HUES48 (cell line): ENCODE measurements around the gene IGF2R.
"Not testable (repeated sequence)": the region's sequence is repeated elsewhere in the genome, so short reads cannot be mapped to it uniquely, and the experiment has no call there.

Source experiments
- H3K27ac ChIP-seq: one replicate; pipeline ENCODE4 v1.7.0; 2013; ENCODE audit warnings: low read depth, low read length, inconsistent platforms
- H3K27me3 ChIP-seq: 2 replicates; pipeline ENCODE4 v1.6.1; 2013; ENCODE audit warnings: mild to moderate bottlenecking, low read length; ENCODE audit not compliant: control insufficient read depth, insufficient read depth
- H3K36me3 ChIP-seq: 2 replicates; pipeline ENCODE4 v1.6.1; 2013; ENCODE audit warnings: low read length; ENCODE audit not compliant: control insufficient read depth, insufficient read depth
- H3K4me1 ChIP-seq: 2 replicates; pipeline ENCODE4 v1.6.1; 2013; ENCODE audit warnings: mild to moderate bottlenecking, low read length; ENCODE audit not compliant: control insufficient read depth, insufficient read depth
- H3K4me3 ChIP-seq: 2 replicates; pipeline ENCODE4 v1.5.1; 2013; ENCODE audit warnings: mild to moderate bottlenecking, low read depth, low read length
- H3K9ac ChIP-seq: 2 replicates; pipeline ENCODE4 v1.6.1; 2013; ENCODE audit warnings: mild to moderate bottlenecking, low read depth, low read length, moderate library complexity
- H3K9me3 ChIP-seq: 2 replicates; pipeline ENCODE4 v1.6.1; 2013; ENCODE audit warnings: low read length; ENCODE audit not compliant: control insufficient read depth, insufficient read depth

Gene IGF2R

GRCh38 chr6:160089534-160089897 lies 120.6 kb downstream of the IGF2R start:
- H3K27ac ChIP-seq, result no peak overlapping the region
- H3K9me3 ChIP-seq, result no peaks in the 10 kb centered on the region
- H3K4me1 ChIP-seq, result no peaks in the 10 kb centered on the region
- no peaks in the 10 kb centered on the region for H3K27me3 ChIP-seq
- H3K4me3 ChIP-seq, result no peak overlapping the region
- no peak overlapping the region for H3K9ac ChIP-seq
- peaks cover 93% of the 10 kb centered on the region for H3K36me3 ChIP-seq

GRCh38 chr6:160090442-160091239 lies 121.8 kb downstream of the IGF2R start:
- peaks cover 86% of the 10 kb centered on the region for H3K36me3 ChIP-seq
- H3K27ac ChIP-seq, H3K9ac ChIP-seq, H3K4me1 ChIP-seq, H3K9me3 ChIP-seq, H3K27me3 ChIP-seq, H3K4me3 ChIP-seq: not testable (repeated sequence)

- peaks cover 85% of the 10 kb centered on the region for H3K36me3 ChIP-seq
- H3K4me3 ChIP-seq, H3K4me1 ChIP-seq, H3K9me3 ChIP-seq, H3K27me3 ChIP-seq, H3K9ac ChIP-seq, H3K27ac ChIP-seq: not testable (repeated sequence)
These were observed 123.3 kb downstream of the IGF2R start for GRCh38 chr6:160092176-160092575.

GRCh38 chr6:160092602-160093001 lies 123.7 kb downstream of the IGF2R start:
- no peaks in the 10 kb centered on the region for H3K27me3 ChIP-seq
- H3K36me3 ChIP-seq, result peaks cover 86% of the 10 kb centered on the region
- H3K9ac ChIP-seq, result no peak overlapping the region
- H3K4me1 ChIP-seq, result no peaks in the 10 kb centered on the region
- H3K9me3 ChIP-seq, result no peaks in the 10 kb centered on the region
- H3K4me3 ChIP-seq, result no peak overlapping the region
- H3K27ac ChIP-seq, result no peak overlapping the region

- Histone ChIP-seq H3K4me1 (no peaks in the 10 kb centered on the region), H3K27ac (no peak overlapping the region), H3K9me3 (no peaks in the 10 kb centered on the region), H3K36me3 (peaks cover 86% of the 10 kb centered on the region), H3K27me3 (no peaks in the 10 kb centered on the region), H3K4me3 (no peak overlapping the region), H3K9ac (no peak overlapping the region)
These were observed 124.2 kb downstream of the IGF2R start for GRCh38 chr6:160093061-160093460.

GRCh38 chr6:160093946-160094345 lies 125.1 kb downstream of the IGF2R start:
- no peaks in the 10 kb centered on the region for H3K27me3 ChIP-seq
- no peaks in the 10 kb centered on the region for H3K4me1 ChIP-seq
- no peak overlapping the region for H3K9ac ChIP-seq
- no peaks in the 10 kb centered on the region for H3K9me3 ChIP-seq
- H3K4me3 ChIP-seq, result no peak overlapping the region
- peaks cover 80% of the 10 kb centered on the region for H3K36me3 ChIP-seq
- no peak overlapping the region for H3K27ac ChIP-seq

- Histone ChIP-seq H3K4me3 (no peak overlapping the region), H3K9ac (no peak overlapping the region), H3K27ac (no peak overlapping the region), H3K27me3 (no peaks in the 10 kb centered on the region), H3K4me1 (no peaks in the 10 kb centered on the region), H3K9me3 (no peaks in the 10 kb centered on the region), H3K36me3 (peaks cover 75% of the 10 kb centered on the region)
These were observed 126.4 kb downstream of the IGF2R start for GRCh38 chr6:160095146-160095845.

GRCh38 chr6:160101277-160102205 lies 132.7 kb downstream of the IGF2R start:
- Histone ChIP-seq H3K36me3 (peaks cover 65% of the 10 kb centered on the region), H3K4me1 (no peaks in the 10 kb centered on the region), H3K27ac (no peak overlapping the region)

GRCh38 chr6:160102399-160102798 lies 133.5 kb downstream of the IGF2R start:
- no peaks in the 10 kb centered on the region for H3K9me3 ChIP-seq
- H3K27me3 ChIP-seq, result no peaks in the 10 kb centered on the region
- H3K4me3 ChIP-seq, result no peak overlapping the region
- no peak overlapping the region for H3K9ac ChIP-seq
- peaks cover 57% of the 10 kb centered on the region for H3K36me3 ChIP-seq
- H3K4me1 ChIP-seq, result no peaks in the 10 kb centered on the region
- H3K27ac ChIP-seq, result no peak overlapping the region

More at GRCh38 chr6:160101277-160102205, 132.7 kb downstream of the IGF2R start:
- no peaks in the 10 kb centered on the region for H3K27me3 ChIP-seq
- H3K9ac ChIP-seq, result no peak overlapping the region
- no peaks in the 10 kb centered on the region for H3K9me3 ChIP-seq
- H3K4me3 ChIP-seq, result no peak overlapping the region

- Histone ChIP-seq H3K4me3 (no peak overlapping the region), H3K36me3 (peaks cover 49% of the 10 kb centered on the region), H3K27ac (no peak overlapping the region), H3K4me1 (no peaks in the 10 kb centered on the region), H3K9ac (no peak overlapping the region), H3K27me3 (no peaks in the 10 kb centered on the region), H3K9me3 (no peaks in the 10 kb centered on the region)
These were observed 134.3 kb downstream of the IGF2R start for GRCh38 chr6:160102956-160103824.
